HepG2 (cell line): Measurements from ENCODE around the gene PRMT7. TPM values are rescaled to one million over a fixed set of nuclear protein-coding genes. Genes with fewer than 3 reads are reported as not detected.
A peak's percentile ranks its signal among the peaks of the same experiment; 100 is the strongest.

Experiments
- ATF5 ChIP-seq: sonication (generic); formaldehyde crosslinking; IDR thresholded peaks from 2 replicates; pipeline ENCODE4 v1.4.0; 2020; ENCODE audit warnings: mild to moderate bottlenecking, low read depth, missing genetic modification reagents
- ATRX ChIP-seq: sonication (generic); formaldehyde crosslinking; IDR thresholded peaks from 2 replicates; pipeline ENCODE4 v1.4.0; 2020; ENCODE audit warnings: missing genetic modification reagents, borderline replicate concordance
- BHLHE40 ChIP-seq: IDR thresholded peaks from 2 replicates; pipeline ENCODE4 v1.6.1; 2011; ENCODE audit warnings: low read length, improper control_type of control experiment
- BORCS8-MEF2B ChIP-seq: sonication (generic); formaldehyde crosslinking; IDR thresholded peaks from 2 replicates; pipeline ENCODE4 v1.8.0; 2022; ENCODE audit warnings: mild to moderate bottlenecking, missing genetic modification reagents
- GLI4 ChIP-seq: sonication (generic); formaldehyde crosslinking; IDR thresholded peaks from 2 replicates; pipeline ENCODE4 v1.5.1; 2020; ENCODE audit warnings: missing genetic modification reagents, mild to moderate bottlenecking, moderate library complexity, borderline replicate concordance
- HOXA5 ChIP-seq: sonication (generic); formaldehyde crosslinking; IDR thresholded peaks from 2 replicates; pipeline ENCODE4 v1.4.0; 2020; ENCODE audit warnings: missing genetic modification reagents
- KAT7 ChIP-seq: IDR thresholded peaks from 2 replicates; pipeline ENCODE4 v1.6.1; 2018; ENCODE audit warnings: borderline replicate concordance, missing compliant biosample characterization
- KAT8 ChIP-seq: IDR thresholded peaks from 2 replicates; pipeline ENCODE4 v1.6.1; 2016; ENCODE audit warnings: missing genetic modification reagents, missing compliant biosample characterization
- NFE2 ChIP-seq: sonication (generic); formaldehyde crosslinking; IDR thresholded peaks from 2 replicates; pipeline ENCODE4 v1.4.0; 2020; ENCODE audit warnings: missing genetic modification reagents
- NR2F2 ChIP-seq: IDR thresholded peaks from 2 replicates; pipeline ENCODE4 v1.6.1; 2012; ENCODE audit warnings: low read depth, inconsistent platforms, borderline replicate concordance
- PLRG1 ChIP-seq: fragments of 450-650 bp; conservative IDR thresholded peaks from 2 replicates; pipeline ENCODE4 v1.6.1; 2016
- SATB2 ChIP-seq: sonication (generic); formaldehyde crosslinking; IDR thresholded peaks from 2 replicates; pipeline ENCODE4 v1.5.0; 2020; ENCODE audit warnings: missing genetic modification reagents
- SP5 ChIP-seq: IDR thresholded peaks from 2 replicates; pipeline ENCODE4 v1.6.1; 2016; ENCODE audit warnings: low read depth, borderline replicate concordance
- TMF1 ChIP-seq: sonication (generic); formaldehyde crosslinking; IDR thresholded peaks from 2 replicates; pipeline ENCODE4 v1.8.1; 2022; ENCODE audit warnings: low read depth, missing genetic modification reagents
- TSC22D2 ChIP-seq: sonication (generic); formaldehyde crosslinking; IDR thresholded peaks from 2 replicates; pipeline ENCODE4 v1.5.1; 2020; ENCODE audit warnings: missing genetic modification reagents, mild to moderate bottlenecking, borderline replicate concordance
- U2AF1 ChIP-seq: fragments of 200-400 bp; formaldehyde crosslinking; optimal IDR thresholded peaks from 2 replicates; pipeline ENCODE3; 2017; ENCODE audit warnings: mild to moderate bottlenecking, low read depth, low read length
- ZKSCAN5 ChIP-seq: sonication (generic); formaldehyde crosslinking; IDR thresholded peaks from 2 replicates; pipeline ENCODE4 v1.5.1; 2020; ENCODE audit warnings: mild to moderate bottlenecking, missing genetic modification reagents
- ZNF207 ChIP-seq: fragments of 450-650 bp; IDR thresholded peaks from 2 replicates; pipeline ENCODE4 v1.6.1; 2016; ENCODE audit warnings: antibody characterized with exemption, borderline replicate concordance
- ZNF224 ChIP-seq: sonication (generic); formaldehyde crosslinking; IDR thresholded peaks from 2 replicates; pipeline ENCODE4 v1.5.0; 2020; ENCODE audit warnings: mild to moderate bottlenecking, missing genetic modification reagents
- ZNF460 ChIP-seq: sonication (generic); formaldehyde crosslinking; IDR thresholded peaks from 2 replicates; pipeline ENCODE4 v1.5.1; 2020; ENCODE audit warnings: missing genetic modification reagents, mild to moderate bottlenecking, borderline replicate concordance
- ZNF562 ChIP-seq: sonication (generic); formaldehyde crosslinking; IDR thresholded peaks from 2 replicates; pipeline ENCODE4 v1.8.0; 2022; ENCODE audit warnings: missing genetic modification reagents, borderline replicate concordance
- ZNF619 ChIP-seq: sonication (generic); formaldehyde crosslinking; IDR thresholded peaks from 2 replicates; pipeline ENCODE4 v1.4.0; 2020; ENCODE audit warnings: mild to moderate bottlenecking, missing genetic modification reagents
- ZNF644 ChIP-seq: IDR thresholded peaks from 2 replicates; pipeline ENCODE4 v1.6.1; 2016; ENCODE audit warnings: low read depth
- ZNF691 ChIP-seq: sonication (generic); formaldehyde crosslinking; IDR thresholded peaks from 2 replicates; pipeline ENCODE4 v1.4.0; 2020; ENCODE audit warnings: missing genetic modification reagents, low read depth, mild to moderate bottlenecking, borderline replicate concordance
- ZNF740 ChIP-seq: sonication (generic); formaldehyde crosslinking; IDR thresholded peaks from 2 replicates; pipeline ENCODE4 v1.4.0; 2020; ENCODE audit warnings: missing genetic modification reagents
- ZNF772 ChIP-seq: sonication (generic); formaldehyde crosslinking; IDR thresholded peaks from 2 replicates; pipeline ENCODE4 v1.5.0; 2020; ENCODE audit warnings: mild to moderate bottlenecking, missing genetic modification reagents
- ZNF773 ChIP-seq: sonication (generic); formaldehyde crosslinking; IDR thresholded peaks from 2 replicates; pipeline ENCODE4 v1.4.0; 2020; ENCODE audit warnings: missing genetic modification reagents, borderline replicate concordance
- ZNF790 ChIP-seq: sonication (generic); formaldehyde crosslinking; IDR thresholded peaks from 2 replicates; pipeline ENCODE4 v1.8.0; 2022; ENCODE audit warnings: missing genetic modification reagents, mild to moderate bottlenecking, borderline replicate concordance
- polyA plus RNA-seq, 8 experiments: library from polyadenylated mRNA; depleted of rRNA in 3 of 8; stranded (reverse) in 7 of 8; unstranded in 1 of 8; fragments of >200 nt; fragmentation: Illumina TruSeq in 4 of 8; extraction: Trizol in 4 of 8; gene quantifications; 2 replicates each; pipeline versions ENCODE4 v1.2.1 to v1.2.3, GENCODE V29; 2011 to 2016; ENCODE audit warnings: low read depth in 4 of 8, missing spikeins in 1 of 8, mixed read lengths in 1 of 8; ENCODE audit not compliant: insufficient read depth in 1 of 8
- total RNA-seq, 5 experiments: library from RNA; depleted of rRNA; stranded (reverse); fragments of >200 nt; fragmentation: Illumina TruSeq; extraction: Trizol; gene quantifications; 2 replicates each; pipeline ENCODE4 v1.2.3, GENCODE V29; 2016; ENCODE audit warnings: low read depth in 1 of 5
- TF ChIP-seq, protein P1 (sequence below): sonication (generic); formaldehyde crosslinking; IDR thresholded peaks from 2 replicates; pipeline ENCODE4 v1.5.1; 2020; ENCODE audit warnings: missing genetic modification reagents, mild to moderate bottlenecking, borderline replicate concordance

Gene PRMT7
- total and polyA plus RNA-seq, 2 of the 13 experiments (the other 11 are each of a cell fraction or from before 2014, with no cell fraction given): 47.5 to 55.0 TPM

- peak; percentile 99 for TF ChIP-seq ZNF772
- TF ChIP-seq ZKSCAN5: peak; percentile 81
- TF ChIP-seq ZNF619 (CRISPR knock-in tag): peak; percentile 97
- TF ChIP-seq, protein P1, sequence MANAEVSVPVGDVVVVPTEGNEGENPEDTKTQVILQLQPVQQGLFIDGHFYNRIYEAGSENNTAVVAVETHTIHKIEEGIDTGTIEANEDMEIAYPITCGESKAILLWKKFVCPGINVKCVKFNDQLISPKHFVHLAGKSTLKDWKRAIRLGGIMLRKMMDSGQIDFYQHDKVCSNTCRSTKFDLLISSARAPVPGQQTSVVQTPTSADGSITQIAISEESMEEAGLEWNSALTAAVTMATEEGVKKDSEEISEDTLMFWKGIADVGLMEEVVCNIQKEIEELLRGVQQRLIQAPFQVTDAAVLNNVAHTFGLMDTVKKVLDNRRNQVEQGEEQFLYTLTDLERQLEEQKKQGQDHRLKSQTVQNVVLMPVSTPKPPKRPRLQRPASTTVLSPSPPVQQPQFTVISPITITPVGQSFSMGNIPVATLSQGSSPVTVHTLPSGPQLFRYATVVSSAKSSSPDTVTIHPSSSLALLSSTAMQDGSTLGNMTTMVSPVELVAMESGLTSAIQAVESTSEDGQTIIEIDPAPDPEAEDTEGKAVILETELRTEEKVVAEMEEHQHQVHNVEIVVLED: peak; percentile 98
- peak; percentile 100 for TF ChIP-seq BORCS8-MEF2B (CRISPR knock-in tag)
- peak; percentile 99; the same call in 1 of the 2 replicates for TF ChIP-seq ATF5
- peak; percentile 32; the same call in 1 of the 2 replicates for TF ChIP-seq ZNF644
- TF ChIP-seq PLRG1: no peak
- peak; percentile 99 for TF ChIP-seq ZNF224 (CRISPR knock-in tag)
- peak; percentile 99 for TF ChIP-seq TSC22D2 (CRISPR knock-in tag)
- TF ChIP-seq GLI4: peak; percentile 99
- TF ChIP-seq NR2F2: peak; percentile 19; the same call in 1 of the 2 replicates
- peak; percentile 61; the same call in 1 of the 2 replicates for TF ChIP-seq ZNF460
- TF ChIP-seq BHLHE40: peak; percentile 70
- peak; percentile 99 for TF ChIP-seq SATB2 (CRISPR knock-in tag)
- TF ChIP-seq ZNF562 (CRISPR knock-in tag): peak; percentile 98
- peak; percentile 99; the same call in 1 of the 2 replicates for TF ChIP-seq ZNF790 (CRISPR knock-in tag)
- TF ChIP-seq KAT7: peak; percentile 86
- peak; percentile 95 for TF ChIP-seq SP5 (CRISPR knock-in tag)
- TF ChIP-seq KAT8 (CRISPR knock-in tag): peak; percentile 98
- peak; percentile 100 for TF ChIP-seq TMF1 (CRISPR knock-in tag)
- peak; percentile 90; the same call in 1 of the 2 replicates for TF ChIP-seq ATRX (CRISPR knock-in tag)
- TF ChIP-seq ZNF740: peak; percentile 95
- TF ChIP-seq ZNF691: peak; percentile 99
- TF ChIP-seq ZNF207: no peak
- peak; percentile 99 for TF ChIP-seq ZNF773 (CRISPR knock-in tag)
- 0 out of 2 replicates have a peak, but pooled peaks have one; percentile 32 for TF ChIP-seq NFE2 (CRISPR knock-in tag)
- peak; percentile 99 for TF ChIP-seq HOXA5 (CRISPR knock-in tag)
- TF ChIP-seq U2AF1: peak; percentile 54
Observed at GRCh38 chr16:68310774-68311511, at the start of gene PRMT7, which contains the start of gene SLC7A6OS (continued).
